ENCODE data around the gene CPNE1. TPM values are rescaled to one million over a fixed set of nuclear protein-coding genes. Genes with fewer than 3 reads are reported as not detected.

CPNE1 gene
- total and polyA plus RNA-seq, 2 of the 8 experiments (the other 6 are each of a cell fraction or from before 2014, with no cell fraction given): 294 to 346 TPM

GRCh38 chr20:35657271-35657670 lies 7.4 kb downstream of the CPNE1 start:
- Histone ChIP-seq H3K4me3 (ENCODE audit: extremely low read depth in 1 of 4, insufficient read depth in 2 of 4, low read depth in 3 of 4, low read length in 4 of 4) (no peak overlapping the region), H2BK15ac (ENCODE audit: low read length) (no peak overlapping the region), H3K4me2 (ENCODE audit: insufficient read depth in 1 of 2, low read depth in 2 of 2, low read length in 2 of 2) (no peak overlapping the region), H3K4ac (replicated peaks; ENCODE audit: insufficient read length, low read depth, low read length) (no peak overlapping the region), H3K36me3 (ENCODE audit: control insufficient read depth in 2 of 4, insufficient read depth in 4 of 4, low read length in 3 of 4) (peaks cover 10 to 35% (median 22%) of the 10 kb centered on the region in 4 experiments; a peak in 7 of 8 replicates), H3K79me1 (ENCODE audit: low read depth, low read length) (peaks cover 14% of the 10 kb centered on the region), H4K5ac (ENCODE audit: insufficient read length, low read depth, low read length) (no peak overlapping the region), H3K27me3 (replicated peaks in 1 of 4; ENCODE audit: control insufficient read depth in 3 of 4, extremely low read depth in 1 of 4, insufficient read depth in 3 of 4, low read length in 3 of 4) (no peaks in the 10 kb centered on the region), H3K27ac (ENCODE audit: low read depth, low read length) (no peak overlapping the region), H2BK12ac (ENCODE audit: low read depth, low read length) (no peak overlapping the region), H3K79me2 (ENCODE audit: control insufficient read depth in 1 of 2, insufficient read depth in 2 of 2, low read length in 2 of 2) (peaks cover 75 to 100% of the 10 kb centered on the region in 2 experiments), H2BK120ac (replicated peaks; ENCODE audit: low read depth, low read length) (no peak overlapping the region), H4K20me1 (replicated peaks in 1 of 2; ENCODE audit: control insufficient read depth in 1 of 2, insufficient read depth in 2 of 2, low read length in 2 of 2) (peaks cover 59 to 64% of the 10 kb centered on the region in 2 experiments), H3K23ac (ENCODE audit: insufficient read length) (no peak overlapping the region), H2BK20ac (ENCODE audit: low read length) (no peak overlapping the region), H4K91ac (replicated peaks; ENCODE audit: insufficient read length, low read length) (no peak overlapping the region), H2AFZ (ENCODE audit: low read length) (no peak overlapping the region), H3K9me3 (ENCODE audit: insufficient read depth in 2 of 2, low read depth in 1 of 2, low read length in 1 of 2) (no peaks in the 10 kb centered on the region), H3K23me2 (ENCODE audit: low read depth, low read length) (no peaks in the 10 kb centered on the region), H2AK5ac (ENCODE audit: low read depth, low read length) (no peak overlapping the region), H4K8ac (ENCODE audit: extremely low read depth, insufficient read depth, low read length) (no peak overlapping the region), H3K9ac (replicated peaks in 1 of 4; ENCODE audit: extremely low read depth in 1 of 4, low read depth in 3 of 4, low read length in 3 of 4) (no peak overlapping the region), H3K18ac (ENCODE audit: extremely low read depth, low read length) (no peak overlapping the region), H3K14ac (ENCODE audit: insufficient read length) (no peak overlapping the region), H2BK5ac (ENCODE audit: low read depth, low read length) (no peak overlapping the region), H3K56ac (replicated peaks; ENCODE audit: insufficient read length, low read depth, low read length) (no peak overlapping the region), H3K4me1 (replicated peaks in 1 of 4; ENCODE audit: control insufficient read depth in 3 of 4, insufficient read depth in 4 of 4, low read length in 3 of 4) (peaks cover 0 to 4% (median 1%) of the 10 kb centered on the region in 4 experiments; a peak in 4 of 7 replicates)
- FAIRE-seq (no peak), DNase-seq (ENCODE audit: low read depth in 1 of 2, low spot score in 2 of 2) (no peak)
- 77% methylated on average over 1 of the region's 1 CpG; no CpG with 5 or more reads in 1 of the 2 experiments for WGBS, 2 experiments (ENCODE audit: extremely low coverage in 1 of 2, insufficient coverage in 1 of 2, insufficient read length in 1 of 2, insufficient replicate concordance in 2 of 2, low coverage in 1 of 2, low lambda C conversion rate in 2 of 2, missing lambda C conversion rate in 1 of 2)
- ChIA-PET POLR2A (ENCODE audit: partially characterized antibody) (interaction anchor here (0.8 to 3.7 kb wide), 7 partner anchors 8 to 85 kb away, joined by 4 to 28 read pairs (median 4); partner anchors contain the start of gene RBM39), CTCF (ENCODE audit: partially characterized antibody) (interaction anchor here (0.8 to 1.1 kb wide), 3 partner anchors 12 to 545 kb away, joined by 3 read pairs; no protein-coding TSS in a partner anchor)
- TF ChIP-seq BRCA1 (IDR thresholded peaks at IDR 0.05; ENCODE audit: low read depth, low read length) (no peak), FOSL1 (IDR thresholded peaks at IDR 0.05; ENCODE audit: insufficient read depth, low read depth, low read length) (no peak)
